Left hindlimb (tissue), 1 donor: ENCODE measurements around the gene PRMT7.

Source experiments
- DNase-seq: peaks from one replicate; pipeline ENCODE4 v3.0.0-alpha.2; 2018

Gene PRMT7, protein sequence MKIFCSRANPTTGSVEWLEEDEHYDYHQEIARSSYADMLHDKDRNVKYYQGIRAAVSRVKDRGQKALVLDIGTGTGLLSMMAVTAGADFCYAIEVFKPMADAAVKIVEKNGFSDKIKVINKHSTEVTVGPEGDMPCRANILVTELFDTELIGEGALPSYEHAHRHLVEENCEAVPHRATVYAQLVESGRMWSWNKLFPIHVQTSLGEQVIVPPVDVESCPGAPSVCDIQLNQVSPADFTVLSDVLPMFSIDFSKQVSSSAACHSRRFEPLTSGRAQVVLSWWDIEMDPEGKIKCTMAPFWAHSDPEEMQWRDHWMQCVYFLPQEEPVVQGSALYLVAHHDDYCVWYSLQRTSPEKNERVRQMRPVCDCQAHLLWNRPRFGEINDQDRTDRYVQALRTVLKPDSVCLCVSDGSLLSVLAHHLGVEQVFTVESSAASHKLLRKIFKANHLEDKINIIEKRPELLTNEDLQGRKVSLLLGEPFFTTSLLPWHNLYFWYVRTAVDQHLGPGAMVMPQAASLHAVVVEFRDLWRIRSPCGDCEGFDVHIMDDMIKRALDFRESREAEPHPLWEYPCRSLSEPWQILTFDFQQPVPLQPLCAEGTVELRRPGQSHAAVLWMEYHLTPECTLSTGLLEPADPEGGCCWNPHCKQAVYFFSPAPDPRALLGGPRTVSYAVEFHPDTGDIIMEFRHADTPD

GRCh38 chr16:68310774-68311511 is at the start of gene PRMT7, which contains the start of gene SLC7A6OS:
Gene PRMT7, plus strand, starts transcription at chr16:68311019. Its CDS starts 4,961 bp downstream, at chr16:68315980.
Gene SLC7A6OS, minus strand, starts transcription at chr16:68310946. Its CDS starts 20 bp downstream, at chr16:68310926.
- DNase-seq: peak; percentile 93

GRCh38 chr16:68263559-68264127 is 47.2 kb upstream of the PRMT7 start:
- DNase-seq: no peak

DNA sequence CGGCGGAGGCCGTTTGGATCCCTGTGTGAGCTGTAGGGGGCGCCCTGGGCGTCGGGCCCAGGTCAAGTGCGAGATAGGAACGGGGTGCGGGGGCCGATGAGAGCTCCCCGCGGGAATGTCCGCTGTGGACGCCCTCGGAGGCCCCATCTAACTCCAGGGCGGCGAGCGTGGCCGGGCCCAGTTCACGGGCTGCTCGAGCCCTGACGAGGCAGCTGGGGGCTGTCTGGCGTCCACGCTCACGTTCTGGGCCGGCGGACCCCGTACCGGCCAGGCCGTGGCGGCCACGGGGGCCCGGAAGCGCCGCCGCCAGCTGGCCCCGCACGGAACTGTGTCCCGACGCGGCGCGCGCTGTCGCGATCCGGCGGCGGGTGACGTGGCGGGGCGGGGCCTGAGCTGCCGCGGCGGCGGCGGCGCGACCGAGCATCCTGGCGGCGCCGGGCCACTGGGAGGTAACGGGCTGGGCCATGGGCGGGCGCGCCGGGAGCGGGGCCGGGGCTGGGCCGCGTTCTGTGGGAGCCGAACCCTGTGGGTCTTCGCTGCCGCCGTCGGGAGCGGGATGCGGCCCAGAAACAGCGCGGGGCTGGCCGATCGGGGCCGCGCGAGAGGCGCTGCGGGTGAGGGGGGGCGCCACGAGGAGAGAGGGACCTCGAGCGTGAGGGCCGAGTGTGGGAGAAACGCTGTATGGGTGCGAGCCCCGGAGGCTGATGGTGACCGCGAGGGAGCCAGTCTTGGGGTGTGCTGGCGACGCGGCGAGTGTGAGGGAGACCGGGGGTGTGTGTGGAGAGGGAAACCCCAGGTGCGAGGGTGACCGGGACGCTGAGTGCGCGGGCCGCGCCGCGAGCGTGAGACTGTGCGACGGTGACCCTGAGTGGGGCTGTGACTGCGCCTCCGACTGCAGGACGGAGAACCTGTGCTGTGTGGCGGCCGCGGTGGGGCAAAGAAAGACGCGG is 46.4 kb upstream of the PRMT7 start, which contains the start of gene SLC7A6:
Gene SLC7A6 (plus strand): TSS at position 399 of the 950 bp plus-strand sequence. CDS start 10,201 bp downstream, outside the sequence.
- peak; percentile 78 for DNase-seq

DNA sequence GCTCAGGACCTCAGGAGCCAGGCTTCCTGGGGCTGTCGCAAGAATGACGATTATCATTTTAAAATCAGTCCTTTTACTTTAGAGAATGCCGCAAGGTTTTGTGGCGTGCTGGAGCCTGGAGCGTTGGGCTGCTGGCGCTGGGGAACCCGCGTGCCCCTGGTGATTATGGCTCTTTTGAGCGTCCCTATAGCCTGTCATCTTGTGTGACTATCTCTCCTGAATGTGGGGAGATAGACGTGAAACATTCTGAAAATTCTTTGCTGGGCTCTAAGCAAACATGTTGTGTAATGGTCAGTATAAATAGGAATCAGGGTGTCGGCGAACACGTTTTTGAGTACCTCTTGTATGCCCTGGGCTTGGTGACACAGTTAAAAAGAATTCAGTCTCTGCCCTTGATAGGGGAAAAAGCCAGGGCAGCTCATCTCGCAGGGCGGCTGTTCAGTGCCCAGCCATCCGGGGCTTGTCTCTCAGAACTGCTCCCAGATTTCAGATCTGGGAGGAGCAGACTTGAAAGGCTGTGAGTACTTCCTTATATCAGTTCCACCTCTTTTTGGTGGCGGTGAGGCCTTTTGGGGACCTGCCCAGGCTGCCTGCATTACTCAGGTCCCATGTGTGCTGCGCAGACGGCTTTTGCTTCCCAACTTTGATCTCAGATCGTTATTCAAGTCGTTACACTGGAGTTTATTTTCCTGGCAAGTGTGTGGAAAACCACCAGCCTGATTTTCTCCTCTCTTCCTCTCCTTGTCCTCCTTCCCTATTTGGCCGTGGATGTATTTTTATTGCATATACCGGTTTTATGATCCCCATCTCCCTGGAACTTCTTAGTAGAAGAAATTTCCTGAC is 45.5 kb upstream of the PRMT7 start:
- no peak for DNase-seq

- no peak for DNase-seq
These were observed 43.0 kb upstream of the PRMT7 start for GRCh38 chr16:68267612-68268405.

DNA sequence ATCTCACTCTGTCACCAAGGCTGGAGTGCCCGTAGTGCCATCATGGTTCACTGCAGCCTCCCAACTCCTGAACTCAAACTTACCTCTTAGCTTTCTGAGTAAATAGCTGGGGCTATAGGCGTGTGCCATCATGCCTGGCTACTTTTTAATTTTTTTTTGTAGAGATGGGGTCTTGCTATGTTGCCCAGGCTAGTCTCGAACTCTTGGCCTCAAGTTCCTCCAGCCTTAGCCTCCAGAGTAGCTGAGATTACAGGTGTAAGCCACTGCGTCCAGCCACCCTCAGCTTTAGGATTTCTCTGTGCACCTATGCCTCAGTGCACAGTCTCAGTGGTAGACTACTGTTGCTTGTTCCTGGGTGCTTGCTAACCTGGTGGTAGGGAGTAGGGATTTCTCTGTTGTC is 41.0 kb upstream of the PRMT7 start:
- no peak for DNase-seq

- DNase-seq: no peak
These were observed 40.5 kb upstream of the PRMT7 start for GRCh38 chr16:68270353-68270752.

- no peak for DNase-seq
These were observed 38.2 kb upstream of the PRMT7 start for GRCh38 chr16:68272507-68273209.

DNA sequence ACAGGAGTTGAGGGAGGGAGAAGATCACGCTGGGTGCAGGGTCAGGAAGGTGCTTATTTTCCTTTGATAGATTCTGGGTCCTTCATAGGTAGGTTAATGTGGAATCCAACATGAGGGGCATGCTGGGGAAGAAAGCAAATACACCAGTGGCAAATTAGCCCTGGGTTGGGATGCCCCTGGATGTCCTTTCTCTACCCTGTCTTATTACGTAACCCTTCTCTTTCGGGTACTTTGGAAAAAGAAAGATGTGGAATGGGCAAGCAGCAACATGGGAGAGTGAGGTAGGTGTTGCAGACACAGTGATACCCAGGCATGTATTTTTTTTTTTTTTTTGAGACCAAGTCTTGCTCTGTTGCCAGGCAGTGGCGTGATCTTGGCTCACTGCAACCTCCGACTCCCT is 37.4 kb upstream of the PRMT7 start:
- DNase-seq: no peak

GRCh38 chr16:68273896-68274295 is 36.9 kb upstream of the PRMT7 start:
- no peak for DNase-seq

- no peak for DNase-seq
These were observed 36.4 kb upstream of the PRMT7 start for GRCh38 chr16:68274441-68274840.

- DNase-seq: no peak
These were observed 35.1 kb upstream of the PRMT7 start for GRCh38 chr16:68275611-68276191.

DNA sequence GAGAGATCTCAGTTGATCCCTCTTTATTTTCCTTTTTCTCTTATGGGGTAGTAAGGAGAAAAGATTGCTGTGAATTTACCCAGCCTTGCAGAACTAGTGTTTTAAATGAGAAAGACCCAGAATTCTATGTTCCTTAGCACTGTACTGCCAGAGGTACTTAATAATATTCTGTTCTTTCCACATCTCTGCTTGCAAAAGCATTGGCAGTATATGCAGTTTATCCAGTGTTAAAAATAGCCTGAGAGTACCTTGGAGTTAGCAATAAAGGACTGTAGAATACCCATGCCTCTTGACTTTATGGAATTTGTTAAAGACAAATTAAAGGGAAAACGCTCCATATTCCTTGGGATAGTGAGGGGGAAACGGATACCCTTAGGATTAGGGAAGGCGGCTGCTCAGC is 34.6 kb upstream of the PRMT7 start:
- no peak for DNase-seq

DNA sequence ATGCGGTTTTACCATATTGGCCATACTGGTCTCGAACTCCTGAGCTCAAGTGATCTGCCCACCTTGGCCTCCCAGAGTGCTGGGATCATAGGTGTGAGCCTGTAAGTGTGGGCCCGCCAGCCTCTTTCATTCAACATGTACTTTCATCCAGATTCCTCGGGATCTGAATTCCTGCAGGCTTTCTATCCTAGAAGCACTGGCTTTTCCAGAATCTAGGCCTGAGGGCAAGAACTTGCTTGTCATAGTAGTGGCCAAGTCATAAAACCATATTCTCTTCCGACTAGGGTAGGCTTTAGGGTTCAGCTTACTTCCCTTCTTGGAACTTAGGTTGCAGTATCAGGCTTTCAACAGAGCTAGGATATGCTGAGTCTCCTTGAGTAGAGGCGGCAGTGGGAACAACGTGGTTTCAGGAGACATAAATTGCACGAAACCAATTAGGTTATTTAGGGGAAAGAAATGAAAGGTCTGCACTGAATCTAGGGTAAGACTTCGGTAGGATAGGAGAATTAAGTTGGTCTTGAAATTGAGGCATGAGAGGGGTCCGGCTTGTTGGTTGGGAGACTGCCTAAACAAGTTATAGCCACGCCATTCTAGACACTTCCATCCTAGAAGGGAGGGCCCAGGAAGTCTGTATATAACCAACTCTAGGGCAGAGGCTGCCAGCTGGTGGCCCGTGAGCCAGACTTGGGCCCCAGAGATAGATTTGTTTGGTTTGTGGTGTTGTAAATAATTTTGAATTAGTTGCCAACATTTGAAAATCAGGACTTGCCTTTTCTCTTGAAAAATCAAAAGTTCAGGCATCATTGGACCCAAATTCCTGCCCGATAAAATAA is 30.9 kb upstream of the PRMT7 start:
- no peak for DNase-seq

- DNase-seq: no peak
These were observed 29.3 kb upstream of the PRMT7 start for GRCh38 chr16:68281368-68282063.

DNA sequence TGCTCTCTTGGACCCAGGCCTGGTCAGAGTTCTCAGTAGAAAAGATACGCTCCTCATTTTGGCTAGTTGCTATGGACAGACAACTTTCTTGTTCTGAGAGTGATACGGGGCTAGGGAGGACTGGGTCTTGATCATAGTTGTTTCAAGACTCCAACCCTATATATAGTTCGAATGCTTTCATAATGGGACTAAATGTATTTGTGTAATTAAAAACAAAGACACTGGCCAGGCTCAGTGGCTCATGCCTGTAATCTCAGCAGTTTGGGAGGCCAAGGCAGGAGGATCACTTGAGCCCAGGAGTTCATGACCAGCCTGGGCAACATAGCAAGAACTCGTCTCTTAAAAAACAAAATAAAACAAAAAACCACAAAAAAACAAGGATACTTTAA is 28.8 kb upstream of the PRMT7 start:
- no peak for DNase-seq

DNA sequence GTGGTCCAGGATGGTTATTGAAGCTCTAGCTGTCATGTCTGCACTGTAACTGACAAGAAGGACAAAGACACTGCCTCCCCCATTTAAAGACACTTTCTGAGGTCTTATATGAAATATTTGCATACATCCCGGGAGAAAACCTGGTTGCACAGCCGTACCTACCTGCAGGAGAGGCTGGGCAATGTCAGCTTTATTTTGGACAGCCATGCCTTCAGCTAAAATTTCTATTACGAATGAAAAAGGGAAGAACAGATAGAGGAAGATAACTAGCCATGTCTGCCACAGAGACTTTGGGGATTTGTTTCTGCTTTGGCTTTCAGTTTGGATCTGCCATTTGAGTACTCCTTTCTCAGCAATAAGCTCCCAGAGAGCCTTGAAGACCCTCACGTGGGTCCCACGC is 27.5 kb upstream of the PRMT7 start:
- no peak for DNase-seq
